ENCODE results near the gene TFCP2L1. TPM values are rescaled to one million over a fixed set of nuclear protein-coding genes. Genes with fewer than 3 reads are reported as not detected.

Gene TFCP2L1
- total RNA-seq, 1 experiment from 2014 or later: 1.8 TPM

DNA sequence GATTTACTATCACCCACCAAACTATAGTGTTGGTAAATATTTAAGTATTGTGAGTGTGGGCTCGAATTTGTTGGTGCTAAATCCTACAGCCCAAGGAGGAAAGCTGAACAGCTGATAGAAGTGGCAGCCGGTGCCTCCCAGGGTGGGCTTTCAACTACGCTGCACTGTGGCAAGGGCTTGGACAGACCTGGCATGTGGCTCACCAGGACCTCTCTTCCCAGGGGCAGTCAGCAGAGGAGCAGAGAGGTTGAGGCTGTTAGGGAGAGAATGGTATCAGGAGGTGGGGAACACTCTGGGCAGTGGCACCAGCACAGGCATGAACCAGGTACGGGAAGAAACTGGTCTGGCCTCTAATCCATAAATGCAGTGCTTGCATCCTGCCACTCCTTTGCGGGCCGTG lies 44.6 kb downstream of the TFCP2L1 start:
- Histone ChIP-seq H3K27me3 (ENCODE audit: insufficient read depth, low read length) (no peaks in the 10 kb centered on the region), H3K9ac (ENCODE audit: extremely low read depth, insufficient read length, low read length) (no peak overlapping the region), H3K4me1 (ENCODE audit: insufficient read depth, low read length) (no peaks in the 10 kb centered on the region), H2BK5ac (ENCODE audit: insufficient read length, low read length) (no peak overlapping the region), H4K91ac (ENCODE audit: insufficient read length, low read depth, low read length) (no peak overlapping the region), H4K20me1 (ENCODE audit: control insufficient read depth, insufficient read depth, insufficient read length) (no peaks in the 10 kb centered on the region), H2AK5ac (ENCODE audit: insufficient read length, low read length) (no peak overlapping the region), H4K5ac (ENCODE audit: insufficient read length, low read depth, low read length) (no peak overlapping the region), H3T11ph (ENCODE audit: low read length) (no peak overlapping the region), H3K56ac (ENCODE audit: insufficient read length, low read depth, low read length) (no peak overlapping the region), H3K23ac (ENCODE audit: insufficient read length, low read depth, low read length) (no peak overlapping the region), H3K79me2 (ENCODE audit: insufficient read depth, low read length) (no peaks in the 10 kb centered on the region), H4K8ac (replicated peaks; ENCODE audit: insufficient read length, low read depth, low read length) (no peak overlapping the region), H3K23me2 (ENCODE audit: insufficient read length, low read depth, low read length, poor library complexity, severe bottlenecking) (no peaks in the 10 kb centered on the region), H2BK15ac (ENCODE audit: low read depth, low read length) (no peak overlapping the region), H2BK12ac (ENCODE audit: insufficient read length, low read depth, low read length) (no peak overlapping the region), H2BK120ac (ENCODE audit: low read depth, low read length, poor library complexity, severe bottlenecking) (no peak overlapping the region), H3K79me1 (ENCODE audit: insufficient read depth, low read depth, low read length, poor library complexity, severe bottlenecking) (no peaks in the 10 kb centered on the region), H2BK20ac (ENCODE audit: low read depth, low read length, poor library complexity, severe bottlenecking) (no peak overlapping the region), H3K4ac (ENCODE audit: low read depth, low read length) (no peak overlapping the region), H3K18ac (ENCODE audit: insufficient read length, low read depth, low read length) (no peak overlapping the region), H3K27ac (ENCODE audit: insufficient read length, low read depth, low read length) (no peak overlapping the region), H3K4me2 (ENCODE audit: insufficient read depth, insufficient read length, low read length) (no peak overlapping the region), H3K9me3 (ENCODE audit: control insufficient read depth, low read depth, low read length) (no peaks in the 10 kb centered on the region), H3K14ac (ENCODE audit: insufficient read depth, low read length) (no peak overlapping the region), H2AFZ (ENCODE audit: low read length) (no peak overlapping the region)
- DNase-seq: no peak
- TF ChIP-seq, protein P1, sequence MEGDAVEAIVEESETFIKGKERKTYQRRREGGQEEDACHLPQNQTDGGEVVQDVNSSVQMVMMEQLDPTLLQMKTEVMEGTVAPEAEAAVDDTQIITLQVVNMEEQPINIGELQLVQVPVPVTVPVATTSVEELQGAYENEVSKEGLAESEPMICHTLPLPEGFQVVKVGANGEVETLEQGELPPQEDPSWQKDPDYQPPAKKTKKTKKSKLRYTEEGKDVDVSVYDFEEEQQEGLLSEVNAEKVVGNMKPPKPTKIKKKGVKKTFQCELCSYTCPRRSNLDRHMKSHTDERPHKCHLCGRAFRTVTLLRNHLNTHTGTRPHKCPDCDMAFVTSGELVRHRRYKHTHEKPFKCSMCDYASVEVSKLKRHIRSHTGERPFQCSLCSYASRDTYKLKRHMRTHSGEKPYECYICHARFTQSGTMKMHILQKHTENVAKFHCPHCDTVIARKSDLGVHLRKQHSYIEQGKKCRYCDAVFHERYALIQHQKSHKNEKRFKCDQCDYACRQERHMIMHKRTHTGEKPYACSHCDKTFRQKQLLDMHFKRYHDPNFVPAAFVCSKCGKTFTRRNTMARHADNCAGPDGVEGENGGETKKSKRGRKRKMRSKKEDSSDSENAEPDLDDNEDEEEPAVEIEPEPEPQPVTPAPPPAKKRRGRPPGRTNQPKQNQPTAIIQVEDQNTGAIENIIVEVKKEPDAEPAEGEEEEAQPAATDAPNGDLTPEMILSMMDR (conservative IDR thresholded peaks at IDR 0.05): no peak
- Mint-ChIP-seq H3K36me3 (ENCODE audit: insufficient read depth in 1 of 3, low read depth in 3 of 3) (no peaks in the 10 kb centered on the region), H3K27me3 (ENCODE audit: low read depth) (peaks cover 2% of the 10 kb centered on the region), H3K9me3 (no peaks in the 10 kb centered on the region), H3K27ac (peak overlapping the region in 1 of 3 experiments; percentile 84; a peak in 1 of 7 replicates), H3K4me3 (no peak overlapping the region), H3K4me1 (peaks cover 2 to 4% of the 10 kb centered on the region in 2 experiments; a peak in 3 of 4 replicates)
- no CpG with 5 or more reads among the region's 6 CpGs for WGBS (ENCODE audit: extremely low coverage, insufficient read length, low lambda C conversion rate)

Measured in H9 (cell line).